GM21360 (cell line): ENCODE data around the gene SPX.

Source experiments
- ATAC-seq: cut with Tn5 transposase; IDR thresholded peaks from one replicate; pipeline ENCODE4 v1.9.1; 2021; ENCODE audit warnings: mild to moderate bottlenecking, moderate library complexity; ENCODE audit not compliant: unreplicated experiment

Gene SPX

DNA sequence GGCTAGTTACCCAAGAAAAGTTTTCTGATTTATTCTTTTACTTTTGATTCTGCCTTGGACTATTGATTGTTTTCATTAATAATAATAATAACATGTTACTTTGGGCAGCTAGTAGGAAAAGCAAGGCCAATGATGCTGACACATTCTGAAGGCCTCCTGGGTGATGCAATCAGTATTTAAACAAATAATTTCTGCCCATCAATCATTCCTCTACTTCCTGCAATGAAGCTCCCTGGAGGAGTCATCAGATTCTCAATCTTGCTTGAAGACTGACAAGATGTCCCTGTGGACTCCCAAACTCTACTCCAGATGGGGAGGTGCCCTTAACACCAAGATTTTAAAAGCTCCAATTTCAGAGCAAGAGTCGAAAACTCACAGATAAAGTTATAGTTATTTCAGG lies at the start of gene SPX:
SPX (plus strand) TSS at position 244 of the 400 bp plus-strand sequence. CDS start 177 bp downstream, outside the sequence.
- no peak for ATAC-seq

- ATAC-seq = no peak
These were observed 49.1 kb upstream of the SPX start for GRCh38 chr12:21476949-21477348.

DNA sequence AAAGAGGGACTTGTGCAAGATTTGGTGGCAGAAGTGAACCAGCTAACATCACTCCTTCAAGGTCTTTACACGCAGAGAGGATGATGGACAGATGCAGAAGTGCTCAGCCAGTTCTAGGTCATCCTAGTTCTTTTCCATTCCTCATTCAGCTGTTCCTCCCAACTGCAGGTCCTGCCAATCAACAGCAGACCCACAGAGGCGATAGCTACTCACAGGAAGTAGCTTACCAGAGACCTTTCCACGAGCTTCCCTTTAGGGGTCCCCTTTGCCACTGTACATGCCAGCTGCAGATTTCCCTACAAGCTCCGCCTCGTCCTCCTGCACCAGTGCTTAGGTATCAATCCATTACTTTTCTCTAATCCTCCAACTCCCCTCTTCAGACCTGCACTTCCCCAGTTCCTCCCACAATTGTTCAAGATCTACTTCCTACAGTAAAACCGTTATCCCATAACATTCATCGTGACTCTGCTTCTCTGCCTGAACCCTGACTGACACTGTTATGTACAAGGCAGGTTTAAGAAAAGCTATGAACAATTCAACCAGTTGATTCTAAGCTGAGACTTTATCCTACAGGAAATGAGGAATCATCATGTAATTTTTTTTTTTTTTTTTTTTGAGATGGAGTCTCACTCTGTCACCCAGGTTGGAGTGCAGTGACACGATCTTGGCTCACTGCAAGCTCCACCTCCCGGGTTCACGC lies 47.2 kb upstream of the SPX start:
- no peak for ATAC-seq

- ATAC-seq = no peak
These were observed 42.6 kb upstream of the SPX start for GRCh38 chr12:21483531-21483930.

DNA sequence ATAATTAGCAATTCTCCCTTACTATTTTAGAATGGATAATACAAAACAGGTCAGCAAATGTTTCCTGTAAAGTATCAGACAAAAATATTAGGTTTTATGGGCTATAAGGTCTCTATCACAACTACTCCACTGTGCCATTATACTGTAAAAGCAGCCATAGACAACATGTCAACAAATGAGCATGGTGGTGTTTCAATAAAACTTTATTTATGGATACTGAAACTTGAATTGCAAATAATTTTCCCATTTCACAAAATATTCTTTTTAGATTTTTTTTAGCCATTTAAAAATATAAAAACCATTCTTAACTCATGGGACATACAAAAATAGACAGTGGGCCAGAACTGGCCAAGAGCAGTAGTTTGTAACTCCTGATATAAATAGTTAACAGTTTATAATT lies 40.1 kb upstream of the SPX start:
- ATAC-seq = no peak

- ATAC-seq = no peak
These were observed 26.3 kb upstream of the SPX start for GRCh38 chr12:21499765-21500164.

DNA sequence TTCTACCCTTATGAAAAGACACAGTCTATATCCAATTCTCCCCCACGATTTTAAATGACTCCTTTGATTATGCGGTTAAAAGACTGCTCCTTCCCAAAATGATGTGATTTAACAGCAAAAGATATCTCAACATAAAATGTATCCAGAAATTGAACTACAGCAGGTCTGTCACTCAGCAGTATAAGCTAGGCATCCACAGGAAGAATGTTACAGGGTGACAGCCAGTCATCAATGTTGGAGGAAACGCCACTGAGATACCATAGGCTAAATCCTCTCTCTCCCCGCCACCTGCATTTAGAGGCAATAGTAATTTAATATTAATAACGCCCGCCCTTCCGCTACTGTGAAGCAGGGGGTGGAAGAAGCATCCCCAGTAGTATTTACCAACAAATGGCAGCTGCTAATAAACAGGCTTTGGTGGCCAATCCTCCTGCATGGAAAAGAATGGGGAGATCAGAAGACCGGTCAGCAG lies 25.3 kb upstream of the SPX start:
- ATAC-seq = peak; percentile 2

DNA sequence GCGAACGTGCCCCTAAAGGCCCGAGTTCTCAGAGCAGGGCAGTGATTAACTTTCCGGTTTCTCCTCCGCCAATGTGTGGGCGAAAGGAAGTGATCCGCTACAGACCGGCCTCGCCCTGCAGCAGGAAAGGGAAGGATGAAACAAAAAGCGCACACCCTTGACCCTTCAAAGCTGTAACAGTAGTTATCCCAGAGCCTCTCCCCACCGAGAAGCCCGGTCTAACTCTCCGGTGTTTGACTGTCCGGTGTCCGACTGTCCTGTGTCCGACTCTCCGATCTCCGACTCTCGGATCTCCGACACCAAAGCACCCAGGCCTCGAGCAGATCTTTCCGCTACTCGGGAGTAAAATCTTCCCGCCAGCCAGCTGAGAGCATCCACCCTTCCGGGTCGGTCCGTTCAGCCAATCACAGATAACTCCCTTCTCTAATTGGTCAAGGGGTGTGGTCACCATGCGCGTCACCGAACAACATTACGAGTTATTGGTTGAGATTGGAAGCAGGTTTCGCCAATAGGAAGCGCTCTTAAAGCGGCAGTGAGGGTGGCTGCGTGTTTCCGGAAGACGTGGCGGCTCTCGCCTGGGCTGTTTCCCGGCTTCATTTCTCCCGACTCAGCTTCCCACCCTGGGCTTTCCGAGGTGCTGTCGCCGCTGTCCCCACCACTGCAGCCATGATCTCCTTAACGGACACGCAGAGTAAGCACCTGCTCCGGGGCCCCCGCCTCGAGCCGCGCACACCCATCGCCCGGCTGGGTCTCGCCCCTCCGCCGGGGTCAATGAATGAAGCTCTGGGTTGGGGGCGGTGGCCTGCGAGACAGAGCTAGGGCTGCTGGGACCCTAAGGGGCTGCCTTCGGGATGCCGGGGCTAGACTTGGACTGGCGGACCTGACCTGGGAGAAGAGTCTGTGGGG lies 24.6 kb upstream of the SPX start, which contains the start of the genes GOLT1B and RECQL:
GOLT1B (plus strand) TSS at position 532 of the 906 bp plus-strand sequence; CDS start at position 667, 135 bp downstream.
RECQL (minus strand) TSS at position 378 of the 906 bp plus-strand sequence. CDS start 2,065 bp downstream, outside the sequence.
- ATAC-seq = peak; percentile 98

DNA sequence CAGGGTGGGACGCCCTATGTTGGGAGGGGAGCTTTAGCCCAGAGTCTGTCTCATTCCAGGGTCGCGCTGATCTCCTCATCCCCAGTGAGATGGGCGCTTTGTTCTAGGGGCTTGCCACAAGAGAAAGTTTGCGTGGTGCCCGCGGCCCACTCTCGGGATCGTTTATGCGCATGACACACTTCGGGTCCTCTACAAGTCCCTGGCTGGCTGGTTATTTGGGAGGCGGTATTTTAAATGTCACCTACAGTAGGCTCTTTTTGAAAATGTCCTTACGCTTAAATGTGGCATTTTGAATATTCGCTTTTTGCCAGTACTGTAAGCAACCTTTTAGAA lies 24.0 kb upstream of the SPX start:
- peak; percentile 6 for ATAC-seq

- ATAC-seq = no peak
These were observed 23.2 kb upstream of the SPX start for GRCh38 chr12:21502872-21503271.

- ATAC-seq = no peak
These were observed 20.2 kb upstream of the SPX start for GRCh38 chr12:21505888-21506287.

DNA sequence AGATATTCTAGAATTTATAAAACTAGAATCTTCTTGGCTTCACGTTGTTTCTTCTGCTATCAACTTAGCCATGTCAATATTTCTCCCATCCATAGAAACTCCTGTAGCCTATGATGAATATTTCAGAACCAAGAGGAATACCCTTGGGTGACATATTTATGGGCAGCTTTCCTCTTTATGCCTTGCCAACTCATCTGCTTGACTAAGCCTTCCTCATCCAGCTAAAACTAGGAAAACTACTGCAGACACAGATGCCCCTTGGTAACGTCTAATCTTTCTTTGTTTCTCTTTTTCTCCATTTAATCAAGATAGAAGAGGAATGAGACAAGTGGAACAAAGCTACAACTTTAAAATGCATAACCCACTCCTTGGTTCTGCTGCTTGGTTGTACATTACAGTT lies 18.2 kb upstream of the SPX start:
- no peak for ATAC-seq

DNA sequence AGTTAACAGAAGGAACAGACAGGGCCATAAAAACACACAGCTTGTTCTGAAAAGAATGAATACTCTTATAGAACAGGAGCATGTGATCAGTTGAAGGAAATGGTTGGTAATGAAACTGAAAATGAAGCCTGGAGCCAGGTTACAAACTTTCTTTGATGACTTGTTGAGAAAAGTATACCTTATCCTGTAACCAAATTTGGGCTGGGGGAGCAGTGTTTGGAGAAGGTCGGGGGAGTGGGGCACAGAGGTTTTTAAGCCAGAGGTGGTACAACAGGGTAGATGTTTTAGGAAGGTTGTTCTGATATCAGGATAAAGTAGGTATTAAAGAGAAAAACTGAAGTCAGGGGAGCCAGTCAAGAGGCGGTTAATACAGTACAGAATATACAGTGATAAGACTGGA lies 16.3 kb upstream of the SPX start:
- ATAC-seq = peak; percentile 83

DNA sequence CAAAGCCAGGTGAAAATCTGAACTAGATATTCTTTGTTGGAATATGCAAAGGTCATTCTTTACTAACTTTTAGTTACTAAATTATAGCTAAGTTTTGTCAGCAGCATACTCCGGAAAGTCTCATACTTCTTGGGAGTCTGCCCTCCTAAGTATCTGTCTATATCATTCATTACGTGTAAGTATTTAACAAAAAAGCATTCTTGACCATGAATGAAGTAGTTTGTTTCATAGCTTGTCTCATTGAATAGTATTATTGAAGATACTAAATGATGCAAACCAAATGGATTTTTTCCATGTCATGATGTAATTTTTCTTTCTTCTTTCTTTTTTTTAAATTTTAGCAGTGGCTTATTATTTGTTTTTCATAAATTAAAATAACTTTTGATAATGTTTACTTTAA lies 9.8 kb upstream of the SPX start:
- no peak for ATAC-seq

- no peak for ATAC-seq
These were observed 7.6 kb upstream of the SPX start for GRCh38 chr12:21518451-21518850.

GRCh38 chr12:21521541-21521940 lies 4.6 kb upstream of the SPX start:
- ATAC-seq = no peak

DNA sequence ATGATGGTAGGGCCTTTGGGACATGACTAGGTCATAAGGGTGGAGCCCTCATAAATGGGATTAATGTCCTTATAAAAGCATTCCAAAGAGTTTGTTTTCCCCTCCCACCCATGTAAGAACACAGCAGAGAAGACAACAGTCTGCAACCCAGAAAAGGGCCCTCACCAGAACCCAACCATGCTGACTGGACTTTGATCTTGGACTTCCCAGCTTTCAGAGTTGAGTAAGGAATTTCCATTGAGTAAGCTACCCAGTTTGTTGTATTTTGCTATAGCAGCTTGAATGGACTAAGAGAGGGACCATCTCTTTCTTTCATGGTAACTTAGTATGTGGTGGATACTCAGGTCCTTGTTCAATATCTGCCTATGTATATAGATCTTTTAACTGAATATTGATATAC lies 2.9 kb upstream of the SPX start:
- no peak for ATAC-seq

DNA sequence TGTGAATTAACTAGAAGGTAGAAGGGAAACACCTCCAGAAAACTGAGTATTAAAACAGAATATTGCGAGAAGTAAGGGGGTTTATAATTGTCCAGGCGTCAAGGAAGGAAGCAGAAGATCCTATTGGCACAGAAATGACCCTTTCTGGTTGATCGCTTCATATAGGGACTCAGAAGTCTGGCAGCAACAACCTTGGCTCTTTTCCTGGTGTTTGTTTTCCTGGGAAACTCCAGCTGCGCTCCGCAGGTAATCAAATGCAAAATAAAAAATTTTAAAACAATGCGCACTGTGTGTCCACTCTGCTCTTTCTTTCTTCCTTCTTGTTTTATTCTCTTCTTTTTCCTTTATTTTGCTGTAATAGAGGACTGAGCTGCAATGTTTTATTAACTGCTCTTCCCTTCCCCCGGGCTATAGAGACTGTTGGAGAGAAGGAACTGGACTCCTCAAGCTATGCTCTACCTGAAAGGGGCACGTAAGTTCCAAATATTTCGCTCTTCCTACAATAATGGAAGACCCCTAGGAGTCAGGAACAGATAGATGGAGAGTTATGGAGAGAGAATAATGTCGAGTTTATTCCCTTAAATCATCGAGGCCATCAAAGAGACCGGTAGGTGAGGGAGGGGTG lies 737 bp downstream of the SPX start:
- no peak for ATAC-seq

- ATAC-seq = peak; percentile 96
These were observed 1.5 kb downstream of the SPX start for GRCh38 chr12:21527451-21528180.

DNA sequence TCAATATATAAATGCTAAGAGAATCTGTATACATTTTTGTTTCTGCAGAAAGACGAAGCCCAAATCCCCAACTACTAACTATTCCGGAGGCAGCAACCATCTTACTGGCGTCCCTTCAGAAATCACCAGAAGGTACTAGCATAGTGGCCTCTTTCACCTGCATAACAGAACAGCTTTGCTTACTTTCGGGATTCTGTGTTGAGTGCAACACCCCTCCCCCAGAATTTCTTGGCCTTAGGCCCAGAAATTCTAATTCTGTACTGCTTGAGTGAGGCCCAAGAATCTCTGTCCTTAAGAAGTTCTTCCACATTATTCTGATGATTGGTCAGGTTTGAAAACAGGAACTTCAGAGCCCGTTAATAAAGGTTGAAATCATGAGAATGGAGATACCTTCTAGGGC lies 2.9 kb downstream of the SPX start:
- ATAC-seq = no peak

DNA sequence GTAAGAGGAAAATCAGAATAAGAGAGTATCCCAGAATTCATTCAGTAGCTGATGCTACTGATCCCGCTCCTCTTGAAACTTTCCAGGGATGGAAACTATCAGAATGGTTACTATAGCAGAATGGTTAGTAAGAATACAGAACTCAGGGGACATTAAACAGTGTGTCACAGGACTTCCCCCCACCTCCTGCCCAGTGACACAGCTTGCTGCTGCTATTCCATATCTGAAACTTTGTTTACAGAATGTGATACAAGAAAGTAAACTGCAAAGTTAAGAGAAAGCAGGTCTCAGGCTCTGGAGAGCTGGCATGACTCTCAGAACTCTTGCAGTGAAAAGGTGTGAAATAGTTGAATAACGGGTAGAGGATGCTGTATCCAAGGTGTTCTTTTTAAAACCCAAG lies 3.4 kb downstream of the SPX start:
- no peak for ATAC-seq
